Amniotic stem cell (primary cell): Measurements from ENCODE around the gene CDH5.
"Not testable (repeated sequence)": the region's sequence is repeated elsewhere in the genome, so short reads cannot be mapped to it uniquely, and the experiment has no call there.

ENCODE experiments used
- DNase-seq: peaks from one replicate; lab custom pipeline; 2025; lab: John Stamatoyannopoulos, UW

Gene CDH5

DNA sequence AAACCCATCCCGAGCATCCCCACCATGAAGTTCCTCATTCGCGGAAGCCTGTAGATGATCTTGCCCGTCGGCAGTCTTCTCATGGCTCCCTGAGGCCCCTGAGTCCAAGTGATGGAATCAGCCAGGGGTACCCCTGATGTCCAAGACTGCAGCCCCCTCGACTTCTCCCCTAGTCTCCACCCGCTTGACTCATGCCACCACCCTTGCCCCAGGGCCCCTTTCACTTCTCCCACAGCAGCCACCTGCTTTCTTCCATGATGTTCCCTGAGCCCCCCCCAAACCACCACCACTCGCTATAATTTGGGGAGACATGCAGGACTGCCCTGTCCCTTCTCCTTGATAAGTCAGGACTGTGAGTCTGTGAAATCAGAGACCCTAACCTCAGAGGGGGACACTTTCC, 72.0 kb downstream of the CDH5 start:
- no peak for DNase-seq

DNA sequence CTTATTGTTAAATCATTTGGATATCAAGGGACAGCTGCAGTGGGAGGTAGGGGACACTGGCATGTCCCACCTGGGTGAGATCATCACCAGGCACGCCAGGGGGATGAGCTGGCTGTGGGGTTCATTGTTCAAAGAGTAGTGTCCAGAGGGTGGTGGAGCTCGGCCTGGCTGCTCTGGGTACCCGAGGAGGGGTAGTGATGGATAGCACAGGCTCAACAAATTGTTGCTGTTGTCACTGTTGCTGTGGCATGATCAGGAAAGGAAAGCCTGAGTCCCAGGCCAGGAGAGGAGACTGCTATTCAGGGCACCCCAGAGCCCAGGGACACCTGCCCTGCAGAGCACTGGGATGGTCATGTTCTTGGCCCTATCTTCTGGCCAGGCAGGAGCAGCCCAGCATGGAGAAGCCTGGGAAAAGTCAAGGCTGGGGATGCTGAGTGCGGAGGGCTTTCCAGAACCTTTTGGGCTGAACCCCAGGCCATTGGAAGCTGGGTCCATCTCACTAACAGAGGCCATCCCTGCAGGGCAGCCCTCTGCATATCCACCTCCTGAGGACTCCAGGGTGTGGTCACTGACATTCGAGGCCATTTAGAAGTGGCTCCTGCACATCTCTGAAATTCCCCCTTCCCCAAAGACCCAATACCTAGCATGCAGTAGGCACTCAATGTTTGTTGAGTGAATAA, 72.7 kb downstream of the CDH5 start:
- no peak for DNase-seq

- no peak for DNase-seq
Measured at GRCh38 chr16:66440271-66440802, 73.8 kb downstream of the CDH5 start.

DNA sequence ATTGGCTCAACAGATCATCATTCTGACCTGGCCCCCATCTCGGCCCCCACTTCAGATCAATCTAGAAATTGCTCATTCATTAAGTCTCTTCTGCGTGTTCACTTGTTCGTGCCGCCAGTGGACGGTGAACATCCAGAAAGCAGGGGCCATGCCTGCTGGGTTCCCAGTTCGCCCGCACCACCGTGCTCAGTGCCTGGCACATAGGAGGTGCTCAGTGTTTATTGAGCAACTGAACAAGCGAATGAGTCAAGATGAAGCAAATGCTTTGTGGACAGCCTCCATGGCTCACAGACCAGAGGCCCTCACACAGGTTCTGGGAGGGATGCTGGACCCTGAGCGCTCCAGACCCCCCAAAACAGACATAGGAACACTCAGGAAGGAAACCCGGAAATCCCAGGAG, 74.5 kb downstream of the CDH5 start:
- DNase-seq, result no peak

- no peak for DNase-seq
Measured at GRCh38 chr16:66441586-66442375, 75.3 kb downstream of the CDH5 start.

DNA sequence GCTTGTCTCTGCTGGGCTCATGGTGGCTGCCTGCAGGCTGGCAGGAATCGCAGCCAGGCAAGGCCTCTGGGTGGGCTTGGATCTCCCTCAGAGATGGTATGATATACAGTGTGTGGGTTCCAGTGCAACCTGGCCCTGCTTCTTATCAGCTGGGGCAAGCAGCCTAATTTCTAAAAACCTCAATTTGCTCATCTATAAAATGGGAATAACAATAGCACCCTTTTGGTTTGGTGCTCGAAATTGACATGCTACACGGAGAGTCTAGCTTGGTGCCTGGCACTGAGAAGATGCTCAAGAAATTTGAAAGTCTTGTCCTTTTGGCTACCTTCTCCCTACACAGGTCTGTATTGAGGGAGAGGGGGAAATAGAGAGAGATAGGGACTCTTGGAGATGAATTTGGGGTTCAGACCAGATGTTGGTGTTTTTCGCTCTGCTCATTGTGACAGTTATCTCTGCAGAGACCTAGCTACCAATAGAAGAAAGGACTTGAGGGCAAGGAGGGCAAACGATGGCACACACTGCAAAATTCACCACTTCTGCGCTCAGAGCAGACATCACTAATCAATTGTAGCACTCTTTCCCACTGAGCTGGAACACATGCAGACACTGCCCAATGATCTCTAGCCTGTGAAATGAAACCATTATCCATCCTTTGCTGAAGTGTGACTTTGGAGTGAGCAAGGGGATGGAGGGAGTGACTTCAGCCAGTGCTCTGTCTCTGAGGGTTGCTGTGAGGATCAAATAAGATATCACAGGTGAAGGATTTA, 76.2 kb downstream of the CDH5 start:
- DNase-seq, result no peak

- no peak for DNase-seq
Measured at GRCh38 chr16:66443269-66443652, 76.8 kb downstream of the CDH5 start.

GRCh38 chr16:66444049-66444481, 77.6 kb downstream of the CDH5 start:
- no peak for DNase-seq

GRCh38 chr16:66446737-66447136, 80.2 kb downstream of the CDH5 start:
- DNase-seq, result no peak

- DNase-seq, result no peak
Measured at GRCh38 chr16:66447491-66447890, 81.0 kb downstream of the CDH5 start.

DNA sequence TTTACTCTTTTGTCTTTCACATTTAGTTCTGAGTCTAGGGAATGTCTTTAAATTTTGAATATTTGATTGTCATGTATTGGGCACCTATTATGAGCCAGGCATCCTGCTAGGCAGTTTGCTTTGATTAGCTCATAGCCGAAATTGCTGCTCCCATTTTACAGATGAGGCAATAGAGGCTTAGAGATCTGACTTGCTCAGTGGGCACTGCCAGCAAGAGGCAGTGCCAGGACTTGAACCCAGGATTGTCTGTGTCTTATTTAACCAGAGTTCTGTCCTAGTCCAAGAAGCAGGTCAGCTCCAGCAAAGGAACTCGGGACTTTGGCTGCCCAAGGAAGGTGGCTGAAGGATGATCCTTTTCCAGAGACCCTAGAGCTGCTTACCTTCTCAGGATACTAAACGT, 85.1 kb downstream of the CDH5 start:
- no peak for DNase-seq

GRCh38 chr16:66453230-66453629, 86.7 kb downstream of the CDH5 start:
- not testable (repeated sequence) for DNase-seq
